SK-N-SH (cell line): ENCODE results near the gene TMEM187. TPM values are rescaled to one million over a fixed set of nuclear protein-coding genes. Genes with fewer than 3 reads are reported as not detected.

Source experiments
- CTCF ChIA-PET: fragments of 300-600, 350-600 bp; formaldehyde crosslinking; extraction: SDS; loops from one replicate; lab custom pipeline; 2021; lab: Yijun Ruan, JAX
- POLR2A ChIA-PET: fragments of 350-600 bp; sonication (Branson Sonifier 250); formaldehyde crosslinking; extraction: SDS; loops from one replicate; lab custom pipeline; 2020; ENCODE audit warnings: antibody characterized with exemption, inconsistent platforms; lab: Yijun Ruan, JAX
- DNase-seq: peaks from one replicate; pipeline ENCODE4 v3.0.0; 2012
- H2AFZ ChIP-seq: fragments of 200-600 bp; sonication (generic); 2 replicates; pipeline ENCODE4 v1.8.1; 2016; ENCODE audit warnings: antibody characterized with exemption, mild to moderate bottlenecking, low read depth
- H3F3A ChIP-seq: fragments of 200-600 bp; sonication (generic); replicated peaks from 2 replicates; pipeline ENCODE3; 2016; ENCODE audit warnings: antibody characterized with exemption, mild to moderate bottlenecking; ENCODE audit not compliant: insufficient read depth
- H3K27ac ChIP-seq, 2 experiments: fragments of 200-500 bp in 1 of 2; fragments of 200-600 bp in 1 of 2; sonication (Bioruptor generic) in 1 of 2; sonication (generic), shearing (Covaris generic) in 1 of 2; 2 replicates each; pipeline versions ENCODE4 v1.5.1 to v1.6.1; 2014 to 2016; ENCODE audit warnings: low read depth in 2 of 2, inconsistent platforms in 1 of 2, low read length in 1 of 2, mild to moderate bottlenecking in 1 of 2, mixed read lengths in 1 of 2
- H3K27me3 ChIP-seq: fragments of 200-600 bp; sonication (generic), shearing (Covaris generic); 2 replicates; pipeline ENCODE4 v1.6.1; 2016; ENCODE audit warnings: mixed run types; ENCODE audit not compliant: insufficient read depth
- H3K36me3 ChIP-seq, 2 experiments: fragments of 200-500 bp in 1 of 2; fragments of 200-600 bp in 1 of 2; sonication (Bioruptor generic) in 1 of 2; sonication (generic) in 1 of 2; replicated peaks in 1 of 2; 2 replicates each; pipeline versions ENCODE3 to v1.5.1; 2014 to 2016; ENCODE audit warnings: low read length in 1 of 2, mild to moderate bottlenecking in 1 of 2; ENCODE audit not compliant: insufficient read depth in 2 of 2, control insufficient read depth in 1 of 2
- H3K4me1 ChIP-seq, 2 experiments: fragments of 200-500 bp in 1 of 2; fragments of 200-600 bp in 1 of 2; sonication (Bioruptor generic) in 1 of 2; sonication (generic), shearing (Covaris generic) in 1 of 2; 2 replicates each; pipeline versions ENCODE4 v1.5.1 to v1.6.1; 2014 to 2016; ENCODE audit warnings: low read depth in 1 of 2, low read length in 1 of 2, mixed run types in 1 of 2; ENCODE audit not compliant: insufficient read depth in 2 of 2, control insufficient read depth in 1 of 2
- H3K4me2 ChIP-seq: fragments of 200-600 bp; sonication (generic), shearing (Covaris generic); 2 replicates; pipeline ENCODE4 v1.6.1; 2017; ENCODE audit warnings: mixed run types
- H3K4me3 ChIP-seq, 2 experiments: fragments of 200-500 bp in 1 of 2; fragments of 200-600 bp in 1 of 2; sonication (Bioruptor generic) in 1 of 2; sonication (generic), shearing (Covaris generic) in 1 of 2; 2 replicates each; pipeline versions ENCODE4 v1.5.1 to v1.8.1; 2014 to 2016; ENCODE audit warnings: low read depth in 2 of 2, inconsistent platforms in 1 of 2, low read length in 1 of 2, mild to moderate bottlenecking in 1 of 2, mixed read lengths in 1 of 2, moderate library complexity in 1 of 2
- H3K79me2 ChIP-seq: fragments of 200-600 bp; sonication (generic); 2 replicates; pipeline ENCODE4 v1.8.1; 2017; ENCODE audit warnings: mild to moderate bottlenecking; ENCODE audit not compliant: insufficient read depth
- H3K9ac ChIP-seq: fragments of 200-600 bp; sonication (generic); 2 replicates; pipeline ENCODE4 v1.6.1; 2017; ENCODE audit warnings: mixed run types
- H3K9me2 ChIP-seq: fragments of 200-600 bp; sonication (generic); 2 replicates; pipeline ENCODE4 v1.6.1; 2017; ENCODE audit warnings: mixed run types
- H3K9me3 ChIP-seq: fragments of 200-600 bp; sonication (generic); 2 replicates; pipeline ENCODE4 v1.6.1; 2017; ENCODE audit warnings: mixed run types, mild to moderate bottlenecking, moderate library complexity
- H4K20me1 ChIP-seq: fragments of 200-600 bp; sonication (generic); 2 replicates; pipeline ENCODE4 v1.6.1; 2017; ENCODE audit warnings: mild to moderate bottlenecking, mixed run types; ENCODE audit not compliant: insufficient read depth
- EZH2phosphoT487 ChIP-seq: fragments of 200-600 bp; sonication (generic); IDR thresholded peaks from 2 replicates; pipeline ENCODE4 v1.6.1; 2017; ENCODE audit warnings: low read depth, mixed run types, mild to moderate bottlenecking, antibody characterized with exemption, moderate library complexity, borderline replicate concordance
- FOSL2 ChIP-seq: IDR thresholded peaks from 2 replicates; pipeline ENCODE4 v1.4.0; 2012; ENCODE audit warnings: low read depth, mild to moderate bottlenecking, moderate library complexity, borderline replicate concordance
- FOXJ3 ChIP-seq: sonication (generic); formaldehyde crosslinking; IDR thresholded peaks from 2 replicates; pipeline ENCODE4 v1.5.1; 2020; ENCODE audit warnings: mild to moderate bottlenecking, missing genetic modification reagents
- FOXM1 ChIP-seq: IDR thresholded peaks from 2 replicates; pipeline ENCODE4 v1.4.0; 2012; ENCODE audit warnings: low read depth, mild to moderate bottlenecking
- GABPA ChIP-seq: IDR thresholded peaks from 2 replicates; pipeline ENCODE4 v1.4.0; 2012; ENCODE audit warnings: low read depth, mild to moderate bottlenecking
- IRF3 ChIP-seq: fragments of 150-350 bp; IDR thresholded peaks from 2 replicates; pipeline ENCODE4 v1.6.1; 2016; ENCODE audit warnings: mild to moderate bottlenecking, low read depth, low read length
- JUND ChIP-seq: IDR thresholded peaks from 2 replicates; pipeline ENCODE4 v1.4.0; 2012
- MAX ChIP-seq: IDR thresholded peaks from 2 replicates; pipeline ENCODE4 v1.4.0; 2012; ENCODE audit warnings: low read depth
- PBX3 ChIP-seq: IDR thresholded peaks from 2 replicates; pipeline ENCODE4; 2012
- RAD21 ChIP-seq: IDR thresholded peaks from 2 replicates; pipeline ENCODE4 v1.6.1; 2012; ENCODE audit warnings: mild to moderate bottlenecking, low read length
- REST ChIP-seq: IDR thresholded peaks from 2 replicates; pipeline ENCODE4 v1.6.1; 2012; ENCODE audit warnings: mild to moderate bottlenecking, low read depth, low read length, moderate library complexity
- RFX5 ChIP-seq: IDR thresholded peaks from 2 replicates; pipeline ENCODE4 v1.6.1; 2012; ENCODE audit warnings: mild to moderate bottlenecking, improper control_type of control experiment, low read length
- TAF1 ChIP-seq: IDR thresholded peaks from 2 replicates; pipeline ENCODE4 v1.6.1; 2012; ENCODE audit warnings: low read depth, mild to moderate bottlenecking, low read length, moderate library complexity, borderline replicate concordance
- TCF12 ChIP-seq: IDR thresholded peaks from 2 replicates; pipeline ENCODE4 v1.4.0; 2012
- TEAD4 ChIP-seq: IDR thresholded peaks from 2 replicates; pipeline ENCODE4 v1.4.0; 2012; ENCODE audit warnings: mild to moderate bottlenecking, borderline replicate concordance; ENCODE audit not compliant: insufficient read depth
- ZBTB33 ChIP-seq: IDR thresholded peaks from 2 replicates; pipeline ENCODE4 v1.4.0; 2012; ENCODE audit warnings: low read depth, borderline replicate concordance
- WGBS: methylation state at CpG from one replicate; pipeline ENCODE4 v1.1.6; 2017; ENCODE audit warnings: low lambda C conversion rate; 5-methylcytosine and 5-hydroxymethylcytosine counted together
- polyA plus RNA-seq, 3 experiments: library from polyadenylated mRNA; depleted of rRNA; stranded (reverse); fragments of >200 nt; gene quantifications; 2 replicates each; pipeline ENCODE4 v1.2.3, GENCODE V29; 2012

Gene TMEM187
- polyA plus RNA-seq, 1 of the 3 experiments (the other 2 are of a cell fraction): 10.9 TPM

GRCh38 chrX:154029439-154029838, 56.9 kb downstream of the TMEM187 start:
- CTCF ChIA-PET: interaction anchor here (0.7 to 12.4 kb wide), 6 partner anchors 10 to 25 kb away, joined by 3 to 94 read pairs (median 5); no protein-coding TSS in a partner anchor

GRCh38 chrX:154030266-154030665, 57.7 kb downstream of the TMEM187 start:
- Histone ChIP-seq H3K79me2 (peaks cover 15% of the 10 kb centered on the region; the same call in 1 of the 2 replicates), H3K27me3 (peaks cover 79% of the 10 kb centered on the region), H3K27ac (no peak overlapping the region), H3K9me3 (no peaks in the 10 kb centered on the region), H3K36me3 (peaks cover 0 to 11% of the 10 kb centered on the region in 2 experiments), H4K20me1 (no peaks in the 10 kb centered on the region), H3K4me2 (no peak overlapping the region), H3K9ac (no peak overlapping the region), H3K4me3 (no peak overlapping the region), H3K4me1 (no peaks in the 10 kb centered on the region; a peak in 1 of 4 replicates), H3K9me2 (no peaks in the 10 kb centered on the region), H3F3A (no peaks in the 10 kb centered on the region), H2AFZ (no peak overlapping the region)
- 73% methylated on average over 17 of the region's 20 CpGs for WGBS
- DNase-seq: no peak
- CTCF ChIA-PET: interaction anchor here (1.0 to 12.4 kb wide), 5 partner anchors 11 to 25 kb away, joined by 3 to 94 read pairs (median 7); no protein-coding TSS in a partner anchor
- POLR2A ChIA-PET: no interaction called here
- no peak for TF ChIP-seq JUND
- TF ChIP-seq TEAD4: no peak
- TF ChIP-seq REST: no peak
- no peak for TF ChIP-seq RAD21
- TF ChIP-seq FOXJ3: no peak
- no peak for TF ChIP-seq GABPA
- TF ChIP-seq FOSL2: no peak
- no peak for TF ChIP-seq TAF1
- TF ChIP-seq EZH2phosphoT487: no peak
- TF ChIP-seq MAX: no peak
- TF ChIP-seq RFX5: no peak
- no peak for TF ChIP-seq PBX3

More at GRCh38 chrX:154029439-154029838, 56.9 kb downstream of the TMEM187 start:
- Histone ChIP-seq H3K27me3 (peaks cover 82% of the 10 kb centered on the region), H2AFZ (no peak overlapping the region), H3K36me3 (peaks cover 0 to 11% of the 10 kb centered on the region in 2 experiments), H3K9ac (no peak overlapping the region), H3K4me1 (no peaks in the 10 kb centered on the region; a peak in 1 of 4 replicates), H3K9me2 (no peaks in the 10 kb centered on the region), H3K9me3 (no peaks in the 10 kb centered on the region), H3K79me2 (peaks cover 11% of the 10 kb centered on the region; the same call in 1 of the 2 replicates), H4K20me1 (no peaks in the 10 kb centered on the region), H3K4me3 (no peak overlapping the region), H3K27ac (no peak overlapping the region), H3K4me2 (no peak overlapping the region), H3F3A (no peaks in the 10 kb centered on the region)
- POLR2A ChIA-PET: no interaction called here
- no peak for TF ChIP-seq TCF12
- no peak for TF ChIP-seq FOXM1
- no peak for TF ChIP-seq ZBTB33
- TF ChIP-seq IRF3: no peak
- TF ChIP-seq TEAD4: no peak
- WGBS: 44% methylated on average over 8 of the region's 8 CpGs
- no peak for DNase-seq
